Stimulated activated CD8-positive, alpha-beta memory T cell treated with anti-CD3 and anti-CD28 coated beads, Interleukin-12 subunit alpha, Interleukin-12 subunit beta, amount 100 ng/mL, for 24 hours (primary cell): ENCODE results near the gene SYT6.

Experiments
- DNase-seq: peaks from one replicate; pipeline ENCODE4 v3.0.0-alpha.2; 2020; ENCODE audit errors: extremely low read depth

Gene SYT6

DNA sequence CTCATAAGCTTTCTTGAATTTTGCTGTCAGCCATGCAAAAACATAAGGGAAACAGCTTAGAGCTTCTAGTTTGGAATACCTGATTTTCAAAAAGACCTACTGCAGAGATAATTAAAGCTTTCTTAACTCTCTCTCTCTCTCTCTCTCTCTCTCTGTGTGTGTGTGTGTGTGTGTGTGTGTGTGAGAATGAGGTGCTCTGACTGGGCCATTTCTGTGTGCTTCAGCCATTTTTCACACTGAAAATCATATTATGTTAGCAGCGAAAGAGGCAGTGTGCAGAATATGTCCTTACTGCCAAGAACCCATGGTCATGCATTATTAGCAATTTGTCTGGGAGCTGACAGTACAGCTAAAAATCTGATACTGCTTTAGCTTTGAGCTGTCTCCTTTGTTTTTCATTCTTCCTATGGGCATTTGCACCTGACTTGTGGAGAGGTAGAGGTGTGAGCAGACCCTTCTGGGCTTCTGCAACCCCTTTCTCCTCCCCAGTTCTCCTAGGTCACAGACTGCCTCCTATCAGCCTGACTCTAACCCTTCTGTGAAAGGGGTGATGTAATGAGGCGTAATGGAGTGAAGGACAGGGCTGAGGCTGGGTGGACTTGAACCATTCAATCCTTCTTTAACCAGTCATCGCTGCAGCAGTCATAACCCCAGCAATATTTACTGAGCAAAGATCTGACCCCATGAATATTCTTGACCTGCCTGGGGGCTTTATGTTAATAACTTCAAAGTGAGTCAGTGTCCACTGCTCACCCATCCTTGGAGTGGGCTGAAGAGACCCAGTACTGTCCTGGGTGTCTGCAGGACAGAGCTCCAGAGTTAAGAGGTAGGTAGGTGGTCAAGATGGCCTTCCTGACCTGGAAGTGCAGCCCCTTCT is 61.2 kb downstream of the SYT6 start:
- no peak for DNase-seq

DNA sequence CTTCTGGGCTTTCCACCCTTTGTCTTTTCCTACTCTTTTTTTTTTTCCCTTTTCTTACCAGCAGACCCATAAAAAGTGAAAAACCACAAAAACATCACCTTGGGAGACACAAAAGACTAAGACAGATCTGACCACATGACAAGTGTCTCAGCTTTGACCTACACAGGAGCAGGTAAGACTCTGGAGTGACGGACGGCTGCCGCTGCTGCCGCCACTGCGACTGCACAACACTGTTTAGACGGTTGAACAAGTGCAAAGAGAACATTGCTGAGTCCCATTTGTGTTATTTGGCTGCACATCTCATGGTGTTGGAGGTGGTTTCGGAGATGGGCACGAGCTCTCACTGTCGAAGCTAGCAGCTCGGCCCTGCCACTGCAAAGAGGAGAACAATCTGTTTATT is 62.0 kb downstream of the SYT6 start:
- DNase-seq = no peak

GRCh38 chr1:114090738-114091505 is 62.7 kb downstream of the SYT6 start:
- no peak for DNase-seq

- DNase-seq = no peak
Observed at GRCh38 chr1:114089502-114090138, 64.0 kb downstream of the SYT6 start.

DNA sequence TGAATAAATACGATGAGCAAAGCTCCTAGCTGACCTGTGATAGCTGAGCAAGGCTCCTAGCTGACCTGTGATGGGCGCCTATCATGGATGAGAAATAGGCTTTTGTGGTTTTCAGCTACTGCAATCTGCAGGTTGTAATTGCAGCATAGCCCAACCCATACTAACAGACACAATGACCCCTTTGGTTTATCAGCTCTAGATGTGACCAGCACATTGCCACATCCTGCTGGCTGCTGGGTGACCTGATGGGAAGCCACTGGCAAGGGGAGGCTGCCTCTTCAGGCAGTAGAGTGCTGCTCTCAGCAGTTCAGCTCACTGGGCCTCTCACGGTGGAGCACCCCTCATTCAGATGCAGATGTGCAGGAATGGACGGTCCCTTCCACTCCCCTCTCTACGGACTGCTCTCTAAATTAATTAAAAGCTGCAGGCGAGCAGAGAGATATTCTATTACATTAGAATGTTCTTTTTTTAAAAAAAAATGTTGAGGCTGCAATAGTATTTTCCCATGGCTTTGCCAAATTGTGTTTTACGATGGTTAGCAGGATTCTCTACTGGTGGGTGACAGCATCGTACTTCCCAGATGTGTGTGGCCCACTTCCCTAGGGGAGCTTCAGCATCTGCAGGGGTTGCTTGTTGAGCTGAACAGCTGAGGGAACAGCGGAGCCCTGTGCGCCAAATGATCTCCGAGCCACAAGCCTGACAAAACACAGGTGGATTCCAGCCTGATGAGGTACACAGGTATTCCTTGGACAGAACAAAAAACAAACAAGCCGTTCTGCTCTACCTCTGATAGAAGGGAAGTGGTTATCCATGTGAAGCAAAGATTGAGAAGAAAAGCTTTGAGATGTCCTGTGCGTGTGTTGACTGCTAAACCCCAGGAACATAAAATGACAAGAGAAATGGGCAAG is 65.0 kb downstream of the SYT6 start:
- DNase-seq = no peak

DNA sequence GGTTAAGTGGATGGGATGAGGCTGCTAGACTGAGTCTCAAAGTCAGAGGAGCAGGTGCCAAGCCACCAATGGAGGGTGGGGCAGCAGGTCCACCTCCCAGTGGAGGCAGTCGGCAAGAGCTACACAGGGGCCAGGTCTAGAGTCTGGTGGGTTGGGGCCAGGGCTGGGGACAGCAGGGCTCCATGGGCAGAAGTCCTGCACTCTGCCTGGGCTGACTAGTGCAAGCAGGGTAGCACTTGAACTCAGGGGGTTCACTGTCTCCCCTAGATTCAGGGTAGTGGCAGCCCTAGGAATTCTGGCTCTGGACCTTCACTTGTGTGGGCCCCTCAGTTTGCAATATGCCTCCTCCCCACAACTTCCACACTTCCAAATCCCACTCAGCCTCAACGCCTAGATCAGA is 66.2 kb downstream of the SYT6 start:
- DNase-seq = no peak

DNA sequence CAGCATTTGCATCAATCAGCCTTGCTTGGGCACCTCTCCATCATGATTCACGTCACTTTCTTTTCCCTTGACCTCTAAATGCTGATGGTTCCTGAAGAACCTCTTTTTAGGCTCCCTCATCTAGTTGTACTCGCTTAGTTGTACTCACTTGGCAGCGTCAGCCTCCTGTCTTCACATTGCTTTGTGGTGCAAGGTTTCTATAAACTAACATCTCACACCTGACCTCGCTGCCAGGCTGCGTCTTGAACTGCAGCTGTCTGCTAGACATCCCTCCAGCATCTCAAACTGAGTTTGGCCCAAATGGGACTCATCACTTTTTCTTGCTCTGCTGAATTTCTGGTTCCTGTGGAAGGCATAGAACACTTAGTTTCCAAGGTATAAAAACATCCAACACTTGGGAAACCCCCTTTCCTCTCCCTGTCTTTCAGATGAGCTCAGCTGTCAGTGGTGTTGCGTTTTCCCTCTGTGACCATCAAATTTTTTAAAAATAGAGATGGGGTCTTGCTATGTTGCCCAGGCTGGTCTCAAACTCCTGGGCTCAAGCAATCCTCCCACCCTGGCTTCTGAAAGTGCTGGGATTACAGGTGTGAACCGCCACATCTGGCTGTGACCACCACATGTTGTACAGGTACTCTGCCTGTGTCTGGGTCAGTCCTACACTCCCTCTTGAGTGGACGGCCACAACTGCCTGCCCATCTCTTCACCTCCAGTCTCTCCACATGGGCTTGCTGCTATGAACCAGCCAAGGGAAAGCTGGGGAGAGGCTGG is 66.9 kb downstream of the SYT6 start:
- no peak for DNase-seq

DNA sequence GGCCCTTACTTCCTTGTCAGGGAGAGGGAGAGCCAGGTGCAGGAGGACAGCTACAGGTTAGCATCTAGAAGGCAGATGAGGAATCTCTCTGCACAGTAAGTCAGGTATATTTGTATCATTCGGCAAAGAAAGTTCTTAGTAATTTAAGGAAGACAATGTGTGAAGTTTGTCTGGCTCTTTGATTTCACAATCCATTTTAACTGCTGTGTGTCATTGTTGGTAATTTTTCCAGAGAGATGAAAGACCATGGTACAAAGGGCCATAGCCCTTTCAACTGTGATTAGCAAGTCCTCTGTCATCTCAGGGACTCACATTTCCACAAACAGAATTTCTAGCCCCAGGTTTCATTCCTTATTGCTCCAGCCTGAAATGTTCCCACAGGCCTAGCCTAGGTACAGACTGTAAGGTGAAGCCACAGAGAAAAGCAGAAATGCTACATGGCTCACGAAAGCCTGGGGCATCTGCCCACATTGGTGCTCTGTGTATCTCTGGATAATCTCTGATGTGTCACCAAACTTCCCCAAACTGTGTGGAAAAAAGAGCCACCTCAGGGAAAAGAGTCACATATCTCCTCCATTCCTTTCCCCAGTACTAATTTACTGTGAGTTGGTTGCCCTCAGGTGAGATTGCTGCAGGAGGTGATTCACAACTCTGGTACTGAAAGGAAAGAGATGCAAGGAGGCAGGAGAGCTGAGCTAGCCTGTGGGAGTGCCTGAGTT is 70.6 kb downstream of the SYT6 start:
- no peak for DNase-seq

DNA sequence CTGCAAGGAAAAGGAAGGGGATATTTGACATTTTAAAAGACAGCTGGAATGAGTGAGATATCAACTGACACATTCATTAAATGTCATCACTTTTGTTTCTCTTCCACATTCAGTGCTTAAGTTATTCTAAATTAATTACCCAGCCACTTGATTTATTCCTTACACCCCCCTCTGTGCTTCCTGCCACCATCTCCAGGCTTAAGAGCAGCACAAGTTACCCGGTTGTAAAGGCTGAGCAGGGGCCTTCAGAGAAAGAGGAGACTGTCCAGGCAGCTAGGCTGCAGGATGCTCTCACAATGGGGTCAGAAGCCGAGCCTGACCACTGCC is 71.4 kb downstream of the SYT6 start:
- no peak for DNase-seq

- DNase-seq = no peak
Observed at GRCh38 chr1:114081437-114082303, 72.0 kb downstream of the SYT6 start.

DNA sequence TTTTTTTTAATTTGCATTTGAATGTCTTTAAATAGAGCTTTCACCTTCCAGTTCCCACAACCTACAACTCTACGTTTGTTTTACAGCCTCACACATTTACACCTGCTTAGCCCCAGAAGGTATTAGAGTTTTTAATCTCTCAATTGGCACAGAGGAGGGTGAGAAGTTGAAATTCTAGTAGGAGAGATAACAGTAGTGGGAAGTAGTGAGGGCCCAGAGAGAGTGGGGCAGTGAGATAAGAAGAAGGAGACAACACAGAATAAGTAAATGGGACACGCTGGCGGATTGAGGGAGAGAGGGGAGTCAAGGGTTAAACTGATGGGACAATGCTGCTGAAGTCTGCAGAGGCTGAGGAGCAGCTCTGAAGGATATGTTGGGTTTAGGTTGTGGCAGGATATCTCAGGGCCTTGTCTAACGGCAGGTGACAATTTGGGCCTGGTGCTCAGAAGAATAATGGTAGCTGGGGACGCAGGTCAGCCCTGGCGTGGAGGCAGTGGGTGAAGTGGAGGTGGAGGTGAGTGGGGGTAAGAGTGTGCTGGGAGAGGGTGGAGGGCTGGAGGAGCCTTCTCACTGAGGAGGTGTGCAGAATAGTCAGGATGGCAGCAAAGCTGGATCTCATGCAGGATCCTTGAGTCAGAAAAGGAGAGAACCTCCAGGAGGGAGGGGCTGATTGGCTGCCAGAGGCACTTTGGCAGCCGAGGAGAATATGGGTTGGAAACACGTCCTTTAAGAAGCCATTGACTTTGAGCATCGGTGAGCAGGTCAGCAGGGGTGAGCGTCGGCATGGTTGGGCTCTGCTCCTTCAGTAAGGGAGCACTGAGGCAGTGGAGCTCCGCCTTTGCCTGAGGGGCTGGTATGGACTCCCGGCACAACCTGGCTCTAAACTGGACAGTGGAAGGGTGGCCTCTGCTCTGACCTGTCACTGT is 72.9 kb downstream of the SYT6 start:
- DNase-seq = no peak

- no peak for DNase-seq
Observed at GRCh38 chr1:114079596-114080190, 74.0 kb downstream of the SYT6 start.

DNA sequence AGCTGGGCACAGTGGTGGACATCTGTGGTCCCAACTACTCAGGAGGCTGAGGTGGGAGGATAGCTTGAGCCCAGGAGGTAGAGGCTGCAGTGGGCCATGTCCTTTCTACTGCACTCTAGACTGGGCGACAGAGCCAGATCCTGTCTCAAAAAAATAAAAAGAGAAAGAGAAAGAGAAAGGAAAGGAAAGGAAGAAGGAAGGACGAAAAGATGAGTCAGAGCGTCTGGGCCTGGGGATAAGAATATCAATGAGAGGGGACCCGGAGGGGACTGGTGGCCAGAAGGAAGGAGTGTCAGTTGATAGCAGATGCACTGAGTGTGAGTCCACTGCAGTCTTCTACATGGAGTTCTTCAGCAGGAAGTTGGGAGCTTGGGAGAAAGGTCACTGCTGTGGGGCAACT is 75.6 kb downstream of the SYT6 start:
- DNase-seq = no peak

GRCh38 chr1:114077188-114077587 is 76.5 kb downstream of the SYT6 start:
- no peak for DNase-seq

DNA sequence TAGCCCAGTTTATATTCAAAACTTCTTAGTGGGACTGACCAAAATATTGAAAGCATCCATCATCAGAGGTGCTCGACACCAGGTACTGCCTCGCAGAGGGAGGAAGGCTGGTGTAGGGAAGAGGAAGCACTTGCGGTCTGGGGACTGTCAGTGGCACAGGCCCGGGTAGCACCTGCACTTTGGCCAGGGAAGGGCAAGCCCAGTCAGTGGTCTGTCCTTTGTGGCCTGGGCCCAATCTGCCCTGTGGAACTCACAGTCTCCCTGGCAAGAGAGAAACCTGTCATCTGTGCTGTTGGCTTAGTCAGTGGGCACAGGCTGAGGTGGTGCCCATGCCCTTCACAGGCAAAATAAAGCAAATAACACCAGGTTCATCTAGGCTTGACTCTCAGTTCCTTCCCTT is 77.4 kb downstream of the SYT6 start:
- DNase-seq = no peak

- no peak for DNase-seq
Observed at GRCh38 chr1:114075546-114076242, 78.0 kb downstream of the SYT6 start.

- no peak for DNase-seq
Observed at GRCh38 chr1:114075105-114075504, 78.6 kb downstream of the SYT6 start.
